WERI-Rb-1 (cell line): ENCODE data around the gene PUSL1.

Experiments used
- DNase-seq: peaks from one replicate; pipeline ENCODE4 v3.0.0-alpha.2; 2020
- H3K27ac ChIP-seq: fragments of 250-450 bp; sonication (Bioruptor Pico); 2 replicates; pipeline ENCODE4 v1.5.1; 2020; ENCODE audit warnings: mild to moderate bottlenecking, moderate library complexity
- H3K27me3 ChIP-seq: fragments of 250-450 bp; sonication (Bioruptor Pico); 2 replicates; pipeline ENCODE4 v1.5.1; 2021; ENCODE audit warnings: mild to moderate bottlenecking, low read depth, moderate library complexity; ENCODE audit not compliant: insufficient read depth, severe bottlenecking
- H3K36me3 ChIP-seq: fragments of 250-450 bp; sonication (Bioruptor Pico); 2 replicates; pipeline ENCODE4 v1.5.1; 2020; ENCODE audit warnings: mild to moderate bottlenecking, moderate library complexity
- H3K4me3 ChIP-seq: 2 replicates; pipeline ENCODE4 v1.5.1; 2011; ENCODE audit warnings: low read depth, mild to moderate bottlenecking, control low read depth, low read length
- H3K9me3 ChIP-seq: fragments of 250-450 bp; sonication (Bioruptor Pico); 2 replicates; pipeline ENCODE4 v1.5.1; 2021; ENCODE audit warnings: mild to moderate bottlenecking, moderate library complexity; ENCODE audit not compliant: severe bottlenecking
- TF ChIP-seq, protein P1 (sequence below): IDR thresholded peaks from 2 replicates; pipeline ENCODE4 v1.5.1; 2011; ENCODE audit warnings: low read depth, mild to moderate bottlenecking, control low read depth, inconsistent platforms, low read length

The PUSL1 gene

DNA sequence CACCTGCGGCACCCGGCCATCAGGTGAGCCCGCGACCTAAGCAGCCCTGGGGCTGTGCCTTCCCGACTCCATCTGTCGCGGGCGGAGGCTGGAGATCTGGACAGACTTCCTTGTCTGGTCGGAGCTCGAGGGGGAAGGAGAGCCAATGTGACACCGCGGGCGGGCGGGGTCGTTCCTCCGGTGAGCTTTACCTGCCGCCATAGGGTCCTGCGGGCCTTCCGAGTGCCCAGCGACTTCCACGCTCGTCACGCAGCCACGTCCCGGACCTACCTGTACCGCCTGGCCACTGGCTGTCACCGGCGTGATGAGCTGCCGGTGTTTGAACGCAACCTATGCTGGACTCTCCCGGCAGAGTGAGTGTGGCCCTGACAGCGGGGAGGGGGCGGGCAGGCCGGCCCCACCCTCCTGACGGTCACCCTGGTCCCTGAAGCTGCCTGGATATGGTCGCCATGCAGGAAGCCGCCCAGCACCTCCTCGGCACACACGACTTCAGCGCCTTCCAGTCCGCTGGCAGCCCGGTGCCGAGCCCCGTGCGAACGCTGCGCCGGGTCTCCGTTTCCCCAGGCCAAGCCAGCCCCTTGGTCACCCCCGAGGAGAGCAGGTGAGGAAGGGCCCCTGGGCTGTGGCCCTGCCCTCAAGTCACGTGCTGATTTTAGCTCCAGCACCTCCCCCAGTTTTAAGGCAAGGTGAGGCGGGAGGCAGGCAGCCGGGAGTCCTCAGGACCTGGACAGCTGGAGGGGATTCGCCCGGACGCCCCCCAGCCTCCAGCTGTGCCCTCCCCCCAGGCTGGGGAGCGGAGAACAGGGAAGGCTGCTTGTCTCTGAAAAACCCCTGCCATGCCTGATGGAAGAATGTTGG, 1.1 kb downstream of the PUSL1 start:
- Histone ChIP-seq H3K27ac (peak overlapping the region; percentile 99), H3K36me3 (peaks cover 64% of the 10 kb centered on the region), H3K4me3 (peak overlapping the region; percentile 83), H3K9me3 (no peaks in the 10 kb centered on the region), H3K27me3 (no peaks in the 10 kb centered on the region)
- peak; percentile 47 for DNase-seq
- TF ChIP-seq, protein P1, sequence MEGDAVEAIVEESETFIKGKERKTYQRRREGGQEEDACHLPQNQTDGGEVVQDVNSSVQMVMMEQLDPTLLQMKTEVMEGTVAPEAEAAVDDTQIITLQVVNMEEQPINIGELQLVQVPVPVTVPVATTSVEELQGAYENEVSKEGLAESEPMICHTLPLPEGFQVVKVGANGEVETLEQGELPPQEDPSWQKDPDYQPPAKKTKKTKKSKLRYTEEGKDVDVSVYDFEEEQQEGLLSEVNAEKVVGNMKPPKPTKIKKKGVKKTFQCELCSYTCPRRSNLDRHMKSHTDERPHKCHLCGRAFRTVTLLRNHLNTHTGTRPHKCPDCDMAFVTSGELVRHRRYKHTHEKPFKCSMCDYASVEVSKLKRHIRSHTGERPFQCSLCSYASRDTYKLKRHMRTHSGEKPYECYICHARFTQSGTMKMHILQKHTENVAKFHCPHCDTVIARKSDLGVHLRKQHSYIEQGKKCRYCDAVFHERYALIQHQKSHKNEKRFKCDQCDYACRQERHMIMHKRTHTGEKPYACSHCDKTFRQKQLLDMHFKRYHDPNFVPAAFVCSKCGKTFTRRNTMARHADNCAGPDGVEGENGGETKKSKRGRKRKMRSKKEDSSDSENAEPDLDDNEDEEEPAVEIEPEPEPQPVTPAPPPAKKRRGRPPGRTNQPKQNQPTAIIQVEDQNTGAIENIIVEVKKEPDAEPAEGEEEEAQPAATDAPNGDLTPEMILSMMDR = no peak

DNA sequence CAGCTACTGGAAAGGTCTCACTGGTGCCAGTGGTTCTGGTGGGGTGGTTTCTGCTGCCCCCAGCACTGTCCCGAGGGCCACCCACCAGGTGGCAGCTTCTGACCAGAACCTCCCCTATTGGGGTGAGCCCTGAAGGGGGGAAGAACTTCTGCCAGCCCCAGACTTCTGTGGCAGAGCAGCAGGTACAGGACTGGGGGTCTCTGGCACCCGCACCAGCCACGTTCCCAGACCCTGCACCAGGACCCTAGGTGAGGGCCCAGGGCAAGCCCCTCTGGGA, 1.6 kb downstream of the PUSL1 start:
- H3K4me3 ChIP-seq = peak overlapping the region; percentile 83; the same call in 1 of the 2 replicates
- DNase-seq = no peak
- H3K27ac ChIP-seq = peak overlapping the region; percentile 99
- H3K27me3 ChIP-seq = no peaks in the 10 kb centered on the region
- H3K9me3 ChIP-seq = no peaks in the 10 kb centered on the region
- TF ChIP-seq, protein P1 = no peak
- peaks cover 70% of the 10 kb centered on the region for H3K36me3 ChIP-seq

DNA sequence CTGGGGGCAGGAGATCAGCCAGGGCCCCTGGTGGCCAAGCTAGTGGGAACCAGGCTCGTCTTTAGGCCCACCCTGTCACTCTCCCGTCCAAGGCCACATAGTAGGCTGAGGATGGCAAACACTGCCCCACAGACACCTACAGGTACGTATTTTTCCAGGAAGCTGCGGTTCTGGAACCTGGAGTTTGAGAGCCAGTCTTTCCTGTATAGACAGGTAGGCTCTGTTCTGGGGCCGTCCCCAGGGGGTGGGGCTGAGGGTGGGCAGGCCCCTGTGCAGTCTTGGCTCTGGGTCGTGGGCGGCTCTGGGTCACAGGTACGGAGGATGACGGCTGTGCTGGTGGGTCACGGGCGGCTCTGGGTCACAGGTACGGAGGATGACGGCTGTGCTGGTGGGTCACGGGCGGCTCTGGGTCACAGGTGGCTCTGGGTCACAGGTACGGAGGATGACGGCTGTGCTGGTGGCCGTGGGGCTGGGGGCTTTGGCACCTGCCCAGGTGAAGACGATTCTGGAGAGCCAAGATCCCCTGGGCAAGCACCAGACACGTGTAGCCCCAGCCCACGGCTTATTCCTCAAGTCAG, 2.2 kb downstream of the PUSL1 start:
- TF ChIP-seq, protein P1 = no peak
- H3K36me3 ChIP-seq = peaks cover 74% of the 10 kb centered on the region
- H3K9me3 ChIP-seq = no peaks in the 10 kb centered on the region
- no peak overlapping the region for H3K4me3 ChIP-seq
- H3K27me3 ChIP-seq = no peaks in the 10 kb centered on the region
- no peak for DNase-seq
- H3K27ac ChIP-seq = peak overlapping the region; percentile 99

DNA sequence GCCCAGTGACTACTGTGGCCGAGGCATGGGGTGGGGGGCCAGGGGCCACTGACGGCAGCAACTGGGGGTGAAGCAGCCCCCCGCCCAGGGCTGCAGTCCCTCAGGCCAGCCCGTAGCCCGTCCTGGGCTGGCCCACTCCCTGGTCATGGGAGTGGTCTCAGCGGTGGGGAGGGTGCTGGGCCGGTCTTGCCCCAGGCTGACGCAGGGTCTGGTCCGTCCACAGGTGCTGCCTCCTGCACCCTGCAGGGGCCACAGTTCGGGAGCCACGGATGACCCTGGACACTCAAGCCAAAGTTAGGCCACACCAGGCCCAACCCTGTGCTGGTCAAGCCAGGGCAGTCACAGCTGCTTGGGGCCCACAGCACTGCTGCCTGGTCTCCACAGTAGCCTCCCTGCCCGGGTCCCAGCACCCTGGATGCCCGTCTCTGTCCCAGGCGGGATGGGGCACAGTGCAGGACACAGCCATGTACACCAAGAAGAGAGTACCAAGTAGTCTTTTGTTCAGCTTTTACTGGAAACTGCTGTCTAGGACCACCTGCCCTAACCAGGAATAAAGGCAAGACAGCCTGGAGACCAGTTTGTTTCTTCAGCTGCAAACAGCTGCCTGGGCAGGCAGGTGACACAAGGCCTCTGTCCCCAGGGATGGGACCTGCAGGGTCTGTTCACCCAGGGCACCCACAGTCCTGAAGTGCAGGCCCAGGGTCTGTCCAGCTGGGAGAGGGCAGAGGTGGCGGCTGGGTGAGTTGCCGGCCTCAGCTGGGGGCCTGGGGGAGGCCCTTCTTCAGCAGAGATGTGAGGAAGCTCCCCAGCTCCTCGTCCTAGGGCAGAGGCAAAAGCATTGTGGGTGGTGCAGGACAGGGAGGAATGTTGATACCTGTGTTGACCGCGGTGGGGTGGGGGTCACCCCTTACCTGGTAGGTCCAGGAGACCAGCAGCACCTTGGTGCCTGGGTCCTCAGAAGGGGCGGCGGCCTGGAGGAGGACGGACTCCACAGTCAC, 3.0 kb downstream of the PUSL1 start:
- Histone ChIP-seq H3K27me3 (no peaks in the 10 kb centered on the region), H3K9me3 (no peaks in the 10 kb centered on the region), H3K36me3 (peaks cover 80% of the 10 kb centered on the region), H3K27ac (no peak overlapping the region), H3K4me3 (no peak overlapping the region)
- TF ChIP-seq, protein P1 = no peak
- DNase-seq = no peak

DNA sequence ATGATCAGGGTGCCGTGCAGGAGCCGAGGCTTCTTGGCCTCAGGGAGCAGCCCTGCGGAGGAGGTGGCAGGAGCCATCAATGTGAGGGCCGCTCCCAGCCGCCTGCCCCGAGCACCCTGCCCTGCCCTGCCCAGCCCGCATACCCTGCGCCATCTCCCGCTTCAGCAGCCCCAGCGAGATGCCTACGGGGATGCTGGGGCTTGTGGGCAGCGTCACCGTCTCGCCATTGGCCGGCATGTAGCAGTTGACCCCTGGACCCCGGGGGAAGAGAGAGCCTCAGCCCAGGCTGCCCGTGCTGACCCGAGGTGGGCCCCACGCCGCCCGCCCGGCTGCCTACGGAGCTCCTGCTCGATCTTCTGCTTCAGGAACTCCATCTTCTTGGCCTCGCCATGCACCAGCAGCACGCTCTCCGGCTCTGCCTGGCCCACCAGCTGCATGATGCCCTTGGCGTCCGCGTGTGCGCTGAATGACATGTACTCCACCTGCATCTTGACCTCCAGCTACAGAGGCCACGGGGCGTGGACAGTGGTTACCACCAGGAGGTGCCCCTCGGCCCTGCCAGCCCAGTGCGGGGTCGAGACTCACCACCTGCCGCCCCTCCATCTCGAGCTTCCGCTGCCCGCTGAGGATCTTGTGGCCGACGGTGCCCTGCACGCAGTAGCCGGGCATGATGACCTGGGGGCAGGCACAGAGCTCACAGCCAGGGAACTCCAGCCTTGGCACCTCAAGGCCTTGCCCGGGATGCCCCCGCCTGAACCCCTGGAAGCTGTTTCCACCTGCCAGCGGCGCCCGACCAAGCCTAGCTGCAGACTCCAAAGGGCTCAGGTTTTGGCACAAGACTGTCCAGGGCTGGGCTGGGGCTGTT, 4.3 kb downstream of the PUSL1 start:
- TF ChIP-seq, protein P1 = no peak
- no peak overlapping the region; the same call in 1 of the 2 replicates for H3K27ac ChIP-seq
- H3K36me3 ChIP-seq = peaks cover 88% of the 10 kb centered on the region
- H3K27me3 ChIP-seq = no peaks in the 10 kb centered on the region
- no peaks in the 10 kb centered on the region for H3K9me3 ChIP-seq
- no peak for DNase-seq
- H3K4me3 ChIP-seq = no peak overlapping the region
